Peyer's patch (tissue), 4 donors: ENCODE results near the gene TM4SF20.

ENCODE experiments used
- CTCF ChIP-seq, 6 experiments: fragments of 450-650 bp in 4 of 6; fragments of 200-600 bp in 2 of 6; sonication (generic) in 1 of 6; IDR thresholded peaks; one replicate each; pipeline ENCODE4 v1.5.1; 2017 to 2019; ENCODE audit warnings: antibody characterized with exemption in 6 of 6, mild to moderate bottlenecking in 3 of 6, moderate library complexity in 1 of 6
- POLR2A ChIP-seq, 2 donors: fragments of 450-650 bp; IDR thresholded peaks; one replicate each; pipeline ENCODE4 v1.5.1; 2017; ENCODE audit warnings: antibody characterized with exemption in 2 of 2, mild to moderate bottlenecking in 2 of 2, moderate library complexity in 2 of 2

GRCh38 chr2:227412877-227413276, 33.8 kb upstream of the TM4SF20 start:
- no peak for TF ChIP-seq CTCF (IDR thresholded peaks at IDR 0.05)
- TF ChIP-seq POLR2A (IDR thresholded peaks at IDR 0.05): no peak
